ENCODE results near the gene BCKDHB. TPM values are rescaled to one million over a fixed set of nuclear protein-coding genes. Genes with fewer than 3 reads are reported as not detected.

Gene BCKDHB
- total RNA-seq, 1 donor from 2014 or later = 28.4 TPM

GRCh38 chr6:80276861-80277260, 170.4 kb downstream of the BCKDHB start:
- peaks cover 4% of the 10 kb centered on the region for H3K36me3 Mint-ChIP-seq
- no peak overlapping the region for H3K4me3 Mint-ChIP-seq
- H3K9me3 Mint-ChIP-seq = no peaks in the 10 kb centered on the region
- peaks cover 8% of the 10 kb centered on the region for H3K4me1 Mint-ChIP-seq
- no peak for DNase-seq (ENCODE audit: low spot score in 2 of 2, unreplicated experiment in 2 of 2)
- H3K27me3 Mint-ChIP-seq (ENCODE audit: low read depth) = no peaks in the 10 kb centered on the region
- no peak for TF ChIP-seq CTCF (IDR thresholded peaks at IDR 0.05; ENCODE audit: unreplicated experiment)
- H3K27ac Mint-ChIP-seq = no peak overlapping the region

GRCh38 chr6:80277501-80277900, 171.0 kb downstream of the BCKDHB start:
- H3K27me3 Mint-ChIP-seq (ENCODE audit: low read depth) = no peaks in the 10 kb centered on the region
- H3K36me3 Mint-ChIP-seq = peaks cover 4% of the 10 kb centered on the region
- no peak for DNase-seq (ENCODE audit: low spot score in 2 of 2, unreplicated experiment in 2 of 2)
- no peaks in the 10 kb centered on the region for H3K9me3 Mint-ChIP-seq
- H3K4me1 Mint-ChIP-seq = peaks cover 8% of the 10 kb centered on the region
- no peak for TF ChIP-seq CTCF (IDR thresholded peaks at IDR 0.05; ENCODE audit: unreplicated experiment)
- H3K27ac Mint-ChIP-seq = no peak overlapping the region
- no peak overlapping the region for H3K4me3 Mint-ChIP-seq

GRCh38 chr6:80280262-80281010, 174.0 kb downstream of the BCKDHB start:
- TF ChIP-seq CTCF (IDR thresholded peaks at IDR 0.05; ENCODE audit: unreplicated experiment) = no peak
- Mint-ChIP-seq H3K27me3 (ENCODE audit: low read depth) (no peaks in the 10 kb centered on the region), H3K27ac (no peak overlapping the region), H3K36me3 (peaks cover 4% of the 10 kb centered on the region), H3K4me1 (peaks cover 19% of the 10 kb centered on the region), H3K9me3 (no peaks in the 10 kb centered on the region), H3K4me3 (no peak overlapping the region)
- DNase-seq (ENCODE audit: low spot score in 2 of 2, unreplicated experiment in 2 of 2) = no peak

GRCh38 chr6:80282913-80283554, 176.6 kb downstream of the BCKDHB start:
- H3K36me3 Mint-ChIP-seq = peaks cover 4% of the 10 kb centered on the region
- no peak for TF ChIP-seq CTCF (IDR thresholded peaks at IDR 0.05; ENCODE audit: unreplicated experiment)
- H3K9me3 Mint-ChIP-seq = no peaks in the 10 kb centered on the region
- H3K27ac Mint-ChIP-seq = no peak overlapping the region
- DNase-seq (ENCODE audit: low spot score in 2 of 2, unreplicated experiment in 2 of 2) = no peak
- H3K4me3 Mint-ChIP-seq = no peak overlapping the region
- no peaks in the 10 kb centered on the region for H3K27me3 Mint-ChIP-seq (ENCODE audit: low read depth)
- H3K4me1 Mint-ChIP-seq = peaks cover 27% of the 10 kb centered on the region

GRCh38 chr6:80287112-80287511, 180.6 kb downstream of the BCKDHB start:
- Mint-ChIP-seq H3K4me3 (no peak overlapping the region), H3K4me1 (peaks cover 36% of the 10 kb centered on the region), H3K27me3 (ENCODE audit: low read depth) (no peaks in the 10 kb centered on the region), H3K36me3 (peaks cover under 1% of the 10 kb centered on the region), H3K9me3 (peaks cover 7% of the 10 kb centered on the region), H3K27ac (peak overlapping the region; percentile 39)
- TF ChIP-seq CTCF (IDR thresholded peaks at IDR 0.05; ENCODE audit: unreplicated experiment) = no peak
- DNase-seq (ENCODE audit: low spot score in 2 of 2, unreplicated experiment in 2 of 2) = no peak
